Inferior parietal cortex (tissue), 1 donor: ENCODE data around the gene CUBN.

Experiments used
- DNase-seq: peaks from one replicate; pipeline ENCODE4 v3.0.0-alpha.2; 2016; ENCODE audit errors: extremely low spot score

CUBN gene

DNA sequence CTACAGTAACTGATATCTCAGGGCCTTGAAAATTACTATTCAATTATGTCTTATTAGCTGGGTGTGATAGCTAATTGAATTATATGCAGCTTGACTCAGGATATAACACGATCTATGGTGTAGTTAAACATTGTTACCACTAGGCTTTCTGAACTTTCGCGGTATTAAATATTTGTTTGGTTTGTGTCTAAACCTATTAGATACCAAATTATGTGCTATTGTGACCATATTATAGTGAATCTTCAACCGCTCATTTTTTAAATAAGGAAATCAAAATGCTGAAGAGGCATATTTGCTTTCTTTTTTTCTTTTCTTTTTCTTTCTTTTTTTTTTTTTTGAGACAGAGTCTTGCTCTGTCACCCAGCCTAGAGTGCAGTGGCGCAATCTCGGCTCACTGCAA, 213.1 kb downstream of the CUBN start:
- DNase-seq, result no peak

DNA sequence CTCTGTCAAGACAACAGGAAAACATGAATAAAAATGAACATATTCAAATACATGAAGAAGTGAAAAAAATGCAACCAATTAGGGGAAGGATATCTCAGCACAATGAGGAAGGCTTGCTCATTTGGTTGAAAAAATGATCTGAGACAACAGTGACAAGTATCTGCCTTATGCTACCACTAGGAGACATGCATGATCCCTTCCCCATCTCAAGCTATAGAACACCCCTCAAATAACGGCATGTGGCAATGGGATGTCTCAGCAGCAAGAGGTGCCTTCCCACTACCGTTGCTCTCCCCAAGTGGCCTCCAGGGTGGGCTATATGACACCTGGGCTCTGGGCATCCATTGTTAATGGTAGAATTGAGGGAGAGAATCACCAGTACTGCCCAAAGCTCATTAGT, 214.3 kb downstream of the CUBN start:
- no peak for DNase-seq

DNA sequence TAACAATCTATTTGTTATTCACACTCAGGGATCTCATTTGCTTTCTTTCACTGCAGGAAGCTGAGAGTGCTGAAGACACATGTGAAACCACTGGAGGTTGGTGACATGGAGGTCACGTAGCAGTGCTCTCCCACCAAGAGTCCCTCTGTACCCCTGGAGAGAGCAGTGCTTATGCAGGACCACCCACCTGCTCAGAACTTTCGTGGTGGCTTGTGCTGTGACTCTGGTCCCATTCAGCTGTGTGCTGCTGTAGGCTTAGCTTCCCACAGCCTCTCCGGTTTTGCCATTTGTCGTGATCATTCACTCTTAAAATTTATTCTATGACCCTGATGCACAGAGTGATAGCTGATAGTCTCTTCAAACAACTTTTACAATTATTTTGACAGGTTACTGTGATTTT, 216.3 kb downstream of the CUBN start:
- DNase-seq, result no peak

DNA sequence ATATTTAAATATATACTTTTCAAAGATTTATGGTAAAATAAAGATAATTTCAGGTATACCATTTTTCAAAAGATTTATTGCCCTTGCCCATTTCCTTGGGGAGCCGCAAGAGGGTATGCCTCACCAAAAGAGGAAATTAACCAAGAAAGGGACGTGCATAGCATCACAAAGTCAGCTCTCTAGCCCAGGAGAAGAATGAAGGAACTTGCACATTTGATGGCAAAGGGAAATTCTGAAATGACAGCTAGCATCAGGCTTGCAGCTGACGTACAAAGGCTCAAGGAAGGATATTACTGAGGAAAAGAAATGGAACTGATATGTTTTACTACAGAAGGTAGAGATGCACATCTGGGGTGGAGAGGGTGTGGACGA, 218.8 kb downstream of the CUBN start:
- no peak for DNase-seq

DNA sequence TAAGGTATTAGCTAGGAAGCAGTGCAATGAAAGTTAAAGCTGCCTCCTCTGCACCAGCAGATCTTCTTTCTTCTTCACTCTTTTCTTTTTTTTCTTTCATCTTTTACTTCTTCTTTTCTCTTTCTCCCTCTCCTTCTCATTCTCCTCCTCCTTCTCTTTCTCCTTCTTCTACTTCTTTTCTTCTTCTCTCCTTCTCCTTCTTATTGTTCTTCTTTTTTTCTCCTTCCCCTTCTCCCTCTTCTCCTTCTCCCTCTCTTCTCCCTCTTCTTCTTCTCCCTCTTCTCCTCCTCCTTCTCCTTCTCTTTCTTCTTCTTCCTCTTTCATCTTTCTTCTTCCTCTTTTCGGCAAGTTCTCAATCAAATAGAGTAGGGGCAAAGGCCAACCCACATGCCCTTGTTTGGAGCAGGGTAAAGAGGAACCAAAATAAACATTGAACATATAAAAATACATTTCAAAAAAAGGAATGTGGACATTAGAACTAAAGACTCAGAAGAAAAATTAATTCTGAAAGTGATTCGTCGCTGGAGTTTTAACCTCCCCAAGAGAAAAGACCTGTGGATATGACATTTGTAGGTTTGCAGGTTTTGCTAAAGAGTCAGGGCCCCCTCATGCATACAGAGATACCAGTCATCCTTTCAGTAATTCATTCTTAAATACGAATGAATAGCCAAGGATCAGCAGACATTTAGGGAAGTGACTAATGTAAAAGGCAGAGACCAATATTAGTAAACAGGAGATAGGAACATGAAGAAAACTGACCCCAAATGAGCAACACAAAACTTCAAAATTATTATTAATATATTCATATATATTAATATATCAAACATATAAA, 219.4 kb downstream of the CUBN start:
- no peak for DNase-seq

DNA sequence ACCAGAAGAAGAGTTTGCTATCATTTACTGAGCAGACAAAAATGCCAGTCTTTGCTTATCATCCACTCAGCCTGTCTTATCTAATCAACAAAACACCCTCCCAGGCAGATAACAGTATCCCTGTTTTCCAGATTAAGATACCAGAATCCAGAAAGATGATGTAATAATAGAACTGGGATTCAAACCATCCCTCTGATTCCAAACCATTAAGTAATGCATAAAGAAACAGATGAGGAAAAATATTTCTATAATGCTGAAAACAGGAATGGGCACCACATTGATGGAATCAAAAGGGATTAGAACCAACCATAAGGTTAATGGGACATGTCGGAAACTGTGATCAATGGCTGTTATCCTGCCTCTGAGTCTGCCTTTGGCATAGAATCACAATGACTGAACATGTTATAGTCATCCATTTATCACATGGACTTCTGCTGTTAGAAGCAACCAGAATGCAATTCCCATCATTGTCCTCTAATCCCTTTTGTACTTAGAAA, 220.3 kb downstream of the CUBN start:
- DNase-seq, result no peak

DNA sequence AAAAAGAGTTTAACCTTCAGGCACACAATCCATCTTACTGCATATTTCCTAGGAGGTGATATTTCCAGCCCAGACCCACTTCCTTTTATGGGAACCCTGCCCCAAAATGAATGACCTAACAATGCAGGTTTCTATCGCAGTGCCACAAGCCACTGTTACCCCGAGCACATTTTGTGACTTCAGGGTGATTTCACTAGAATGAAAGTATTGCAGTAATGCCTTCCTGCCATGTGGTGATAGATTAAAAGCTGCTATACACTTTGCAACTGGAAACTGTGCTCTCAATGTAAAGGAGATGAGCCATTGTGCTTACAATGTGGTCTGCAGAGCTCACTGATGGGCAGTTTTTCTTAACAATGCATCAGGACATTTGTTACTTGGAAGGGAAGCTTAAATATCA, 221.9 kb downstream of the CUBN start:
- DNase-seq, result no peak

DNA sequence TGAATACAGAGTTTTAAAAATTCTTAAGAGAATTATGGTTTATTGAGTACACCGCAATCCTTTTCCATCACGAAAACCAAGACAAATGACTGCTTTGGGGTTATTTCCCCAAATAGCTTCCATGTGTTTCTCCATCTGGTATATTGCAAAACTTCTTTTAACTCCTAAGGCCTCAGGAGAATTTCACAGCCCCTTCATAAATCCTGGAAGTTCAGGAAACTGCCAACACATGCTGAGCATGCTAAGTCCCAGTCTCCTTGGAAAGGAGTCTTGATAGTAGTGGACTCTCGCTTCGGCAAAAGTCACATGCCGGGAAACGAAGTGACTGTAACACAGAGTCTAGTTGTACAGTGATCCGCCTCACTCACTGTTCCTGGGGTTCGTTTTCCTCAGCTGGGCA, 224.3 kb downstream of the CUBN start:
- DNase-seq, result no peak

DNA sequence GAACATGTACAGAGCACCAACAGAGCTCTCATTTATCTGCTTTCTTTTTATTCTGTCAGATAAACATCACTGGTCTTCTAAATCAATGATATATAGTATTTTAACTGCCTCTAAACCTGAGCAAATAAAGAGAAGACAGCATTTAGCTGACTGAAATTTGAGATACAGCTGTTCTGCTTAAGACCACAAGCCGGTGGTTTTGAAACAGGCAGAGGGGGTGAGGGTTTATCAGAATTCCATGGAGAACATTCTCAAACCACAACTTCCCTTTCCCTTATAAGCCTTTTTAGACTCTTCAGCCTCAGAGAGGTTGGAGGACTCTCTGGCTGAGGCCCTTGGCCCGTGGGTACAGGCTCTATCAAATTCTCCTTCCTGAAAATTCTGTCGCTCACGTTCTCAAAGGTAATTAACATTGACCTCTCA, 225.0 kb downstream of the CUBN start:
- no peak for DNase-seq

DNA sequence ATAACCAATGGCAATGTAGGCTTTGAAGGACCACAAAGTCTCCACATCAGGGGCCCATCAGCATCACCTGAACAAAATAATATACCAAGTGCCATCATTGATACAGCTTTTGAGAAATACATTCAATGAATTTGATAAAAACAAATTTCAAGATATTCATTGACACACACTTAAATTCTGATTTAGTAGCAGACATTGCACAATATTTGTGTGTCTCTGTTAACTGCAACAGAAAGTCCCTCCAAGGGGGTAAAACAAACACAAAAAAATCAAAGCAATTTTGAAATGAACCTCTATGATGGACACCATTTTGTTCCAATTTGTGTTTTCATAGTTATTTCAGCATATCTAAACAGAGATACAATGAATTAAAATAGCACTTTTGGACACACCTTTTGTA, 225.6 kb downstream of the CUBN start:
- no peak for DNase-seq

DNA sequence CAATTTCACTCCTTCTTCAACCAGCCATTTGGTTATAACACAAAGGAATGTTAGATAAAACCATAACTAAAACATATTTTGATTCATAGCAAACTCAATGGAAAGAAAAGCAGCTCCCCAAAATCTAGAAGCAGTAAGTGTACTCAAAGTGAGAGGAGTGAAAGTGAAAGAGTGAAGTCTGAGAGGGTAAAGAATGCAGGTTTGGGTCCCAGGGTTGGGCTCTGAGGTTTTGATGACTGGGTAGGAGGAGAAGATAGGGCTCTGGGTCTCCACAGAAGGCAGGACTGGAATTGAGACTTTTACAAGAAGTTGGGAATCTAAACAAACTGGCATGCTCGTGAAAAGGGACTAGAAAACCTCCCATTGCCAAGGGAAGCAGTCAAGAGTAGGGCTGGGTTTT, 227.0 kb downstream of the CUBN start:
- DNase-seq, result no peak

DNA sequence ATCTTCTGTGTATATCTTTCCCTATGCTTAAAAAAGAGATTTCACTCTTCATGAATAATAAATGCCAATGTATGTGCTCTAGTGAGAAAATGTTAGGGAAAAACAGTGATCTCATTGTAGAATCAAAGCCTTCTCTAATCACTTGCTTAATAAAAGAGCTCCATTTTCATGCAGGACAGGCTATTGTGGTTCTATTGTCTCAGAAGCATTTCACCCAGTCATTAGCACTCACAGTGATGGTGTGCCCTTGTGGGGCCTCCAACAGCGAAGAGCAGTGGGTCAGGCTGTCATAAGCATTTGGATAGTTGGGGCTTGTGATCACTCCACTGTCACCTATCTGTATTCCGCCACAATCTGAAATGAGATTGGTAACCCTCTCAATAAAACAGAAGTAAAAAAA, 228.5 kb downstream of the CUBN start:
- DNase-seq, result no peak

DNA sequence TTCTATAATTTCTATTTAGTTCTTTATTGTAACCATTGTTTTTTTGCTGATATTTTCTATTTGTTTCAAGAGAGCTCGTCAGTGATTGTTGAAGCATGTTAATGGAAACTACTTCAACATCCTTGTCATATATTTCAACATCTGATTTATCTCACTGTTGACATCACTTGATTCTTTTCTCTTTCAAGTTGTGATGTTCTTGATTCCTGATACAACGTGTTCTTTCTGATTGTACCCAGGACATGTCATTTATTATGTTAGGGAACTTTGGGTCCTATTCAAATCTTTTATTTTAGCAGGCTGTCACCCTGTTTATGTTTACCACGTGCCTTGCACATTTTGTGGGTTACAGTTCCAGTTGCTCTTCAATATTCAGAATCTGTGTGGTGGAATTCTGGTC, 232.6 kb downstream of the CUBN start:
- DNase-seq, result no peak

DNA sequence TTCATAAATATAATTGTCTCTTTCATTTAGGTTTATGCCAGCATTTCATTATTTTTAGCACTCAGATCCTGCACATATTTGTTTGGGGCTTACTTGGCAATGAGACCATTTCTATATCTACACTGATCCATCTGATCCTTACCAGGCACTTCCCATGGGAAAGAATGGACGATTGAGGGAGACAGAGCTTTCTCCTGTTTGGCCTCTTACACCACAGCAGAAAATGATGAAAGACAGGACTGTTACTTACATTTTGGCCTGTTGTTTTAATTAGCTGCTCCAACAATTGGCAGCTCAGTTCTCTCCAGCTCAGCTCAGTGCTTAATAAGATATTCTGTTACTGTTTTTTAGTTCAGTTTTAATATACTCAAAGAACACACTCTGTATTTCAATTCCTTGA, 234.8 kb downstream of the CUBN start:
- DNase-seq, result no peak

DNA sequence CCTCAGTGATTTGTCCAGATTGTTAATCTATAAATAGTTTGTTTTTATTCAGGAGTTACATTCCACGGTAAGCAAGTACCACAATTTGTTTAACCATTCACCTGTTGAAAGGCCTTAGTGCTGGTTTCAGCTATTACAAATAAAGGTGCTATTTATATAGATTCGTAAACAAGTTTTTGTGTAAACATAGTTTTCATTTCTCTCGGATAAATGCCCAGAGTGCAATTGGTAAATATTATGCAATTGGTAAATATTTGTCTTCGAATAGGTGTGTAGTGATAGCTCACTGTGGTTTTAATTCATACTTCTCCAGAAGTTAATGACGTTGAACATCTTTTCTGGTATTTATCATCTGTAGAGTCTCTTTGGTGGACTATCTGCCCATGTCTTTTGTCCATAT, 235.9 kb downstream of the CUBN start:
- DNase-seq, result no peak

DNA sequence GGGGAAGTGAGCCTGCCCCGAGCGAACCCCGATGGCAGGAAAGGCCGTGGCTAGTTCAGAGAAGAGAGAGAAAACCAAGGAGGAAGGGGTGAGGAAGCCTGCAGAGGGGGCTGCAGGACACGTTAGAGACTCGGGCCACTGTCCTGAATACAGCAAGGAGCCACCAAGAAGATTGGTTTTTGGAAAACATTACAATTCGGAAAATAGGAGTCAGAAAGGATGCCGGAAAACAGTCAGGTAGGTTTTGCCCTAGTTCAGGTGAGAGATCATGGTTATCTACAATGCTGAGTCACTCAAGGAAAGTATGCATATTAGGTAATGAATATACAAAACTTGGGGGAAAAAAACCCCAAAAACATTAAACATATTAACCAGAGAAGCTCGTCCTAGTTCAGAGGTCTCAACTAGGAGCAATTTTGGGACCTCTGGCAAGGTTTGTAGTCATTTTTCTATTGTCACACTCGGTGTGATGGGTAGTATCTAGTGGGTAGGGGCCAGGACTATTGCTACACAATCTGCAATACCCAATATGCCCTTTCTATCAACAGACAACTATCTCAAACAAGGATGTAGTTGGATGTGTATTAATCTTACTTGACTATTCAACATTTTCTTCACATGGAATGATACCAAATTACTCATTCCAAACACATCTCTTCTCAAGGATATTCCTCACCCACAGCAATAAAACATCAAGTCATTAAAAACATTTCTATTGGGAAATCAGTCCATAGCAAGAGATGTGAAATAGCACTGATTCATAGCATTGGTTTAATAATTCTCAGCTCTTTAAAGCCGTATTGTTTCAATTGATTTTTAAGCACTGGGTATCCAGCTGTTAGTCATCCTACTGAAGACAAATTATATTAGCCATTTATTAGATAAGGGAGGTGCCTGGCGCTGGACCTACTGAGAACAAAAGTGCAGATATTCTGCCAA, 238.0 kb downstream of the CUBN start:
- DNase-seq, result no peak

DNA sequence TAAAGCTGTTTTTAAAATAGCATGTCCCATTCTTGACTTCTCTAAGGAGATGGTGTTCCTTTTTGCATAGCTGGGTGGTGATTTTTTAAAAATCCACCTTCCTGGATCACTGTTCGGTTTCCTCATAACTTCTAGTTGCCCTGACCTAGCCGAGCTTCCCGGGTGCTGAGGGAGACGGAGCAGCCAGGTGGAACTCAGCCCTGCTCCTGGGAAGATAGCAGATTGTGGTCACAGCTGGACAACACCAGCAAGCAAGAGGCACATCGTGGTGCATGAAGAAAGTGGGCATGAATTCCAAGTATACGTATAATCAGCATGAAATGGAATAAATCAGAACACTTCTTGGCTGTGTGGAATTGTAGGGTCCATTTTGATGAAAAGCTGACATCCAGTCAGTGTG, 238.9 kb downstream of the CUBN start:
- no peak for DNase-seq

DNA sequence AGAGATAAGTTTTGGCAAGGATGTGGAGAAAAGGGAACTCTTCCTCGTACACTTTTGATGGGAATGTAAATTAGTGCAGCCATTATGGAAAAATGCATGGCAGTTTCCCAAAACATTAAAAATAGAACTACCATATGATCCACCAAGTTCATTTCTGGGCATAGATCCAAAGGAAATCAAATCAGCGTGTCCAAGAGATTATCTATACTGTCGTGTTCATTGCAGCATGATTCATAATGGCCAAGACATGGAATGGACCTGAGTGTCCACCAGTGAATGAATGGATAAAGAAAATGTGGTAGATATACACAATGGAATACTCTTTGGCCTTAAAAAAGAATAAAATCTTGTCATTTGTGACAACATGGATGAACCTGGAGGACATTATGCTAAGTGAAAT, 242.0 kb downstream of the CUBN start:
- DNase-seq, result no peak

DNA sequence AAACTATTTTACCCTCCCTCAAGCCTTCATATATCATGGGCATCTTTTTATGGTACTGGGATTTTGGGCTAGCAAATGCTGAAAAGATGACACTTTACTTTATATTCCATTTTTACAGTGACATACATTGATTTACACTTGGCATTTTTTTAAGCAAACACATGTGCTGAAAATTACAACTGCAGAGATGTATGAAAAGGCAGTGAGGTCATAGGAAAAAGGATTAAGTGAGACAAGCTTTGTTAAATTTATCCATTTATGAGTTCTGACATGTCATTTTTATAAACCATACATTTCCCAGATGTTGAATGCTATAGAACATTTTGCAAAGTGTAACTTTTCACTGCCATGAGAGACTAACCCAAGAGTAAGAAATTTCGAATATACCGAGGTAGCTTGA, 243.6 kb downstream of the CUBN start:
- no peak for DNase-seq

DNA sequence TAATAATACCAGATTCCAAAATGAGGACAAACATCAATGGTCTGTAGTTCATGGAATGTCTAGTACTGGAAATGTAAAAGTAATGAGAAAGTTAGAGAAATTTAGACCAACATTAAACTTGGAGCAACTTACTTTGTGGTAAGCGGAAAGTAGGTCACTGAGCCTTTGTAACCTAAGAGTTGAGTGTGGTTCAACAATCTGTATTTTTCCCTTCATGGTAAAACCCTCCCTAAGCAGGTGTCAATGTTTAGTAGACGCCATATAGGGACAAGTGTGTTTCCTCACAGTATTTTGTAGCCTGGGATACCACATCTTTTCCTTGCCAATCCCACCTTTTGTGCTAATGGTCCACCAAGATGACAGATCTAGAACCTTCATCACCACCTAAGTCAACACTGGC, 245.1 kb downstream of the CUBN start:
- DNase-seq, result no peak

DNA sequence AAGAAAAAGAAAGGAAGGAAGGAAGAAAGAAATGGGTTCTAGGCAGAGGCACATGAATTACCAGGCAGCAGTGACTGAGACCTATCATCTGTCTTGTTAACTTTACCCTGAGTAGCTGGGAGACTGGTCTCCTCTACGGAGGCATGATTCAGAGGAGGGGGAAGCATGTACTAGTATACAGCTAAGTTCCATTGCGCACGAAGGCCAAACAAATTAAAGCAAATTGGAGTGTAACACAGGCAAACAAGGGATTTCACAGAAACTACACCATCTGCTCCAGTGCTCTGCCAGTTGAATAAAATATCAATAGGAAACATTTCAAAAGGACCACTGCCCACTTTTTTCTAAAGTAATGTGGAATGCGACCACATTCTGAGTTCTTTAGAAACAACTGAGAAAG, 246.5 kb downstream of the CUBN start:
- no peak for DNase-seq

DNA sequence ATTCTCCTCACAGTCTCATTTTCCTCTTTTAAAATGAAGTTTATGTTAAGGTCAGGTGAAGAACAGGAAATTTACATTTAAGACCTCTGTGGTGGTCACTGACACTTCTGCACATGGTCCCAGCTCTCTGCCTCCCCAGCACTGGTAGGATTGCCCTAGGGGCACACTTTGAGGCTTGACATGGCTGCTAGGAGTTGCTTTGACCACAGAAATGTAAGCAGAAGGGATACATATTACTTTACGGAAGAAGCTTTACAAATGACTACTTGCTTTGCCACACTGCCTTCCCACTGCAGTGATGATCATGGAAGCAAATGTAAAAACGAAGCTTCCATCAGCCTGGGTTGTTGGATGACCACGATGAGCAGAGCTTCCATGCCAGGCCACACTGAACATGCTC, 259.3 kb downstream of the CUBN start:
- no peak for DNase-seq

DNA sequence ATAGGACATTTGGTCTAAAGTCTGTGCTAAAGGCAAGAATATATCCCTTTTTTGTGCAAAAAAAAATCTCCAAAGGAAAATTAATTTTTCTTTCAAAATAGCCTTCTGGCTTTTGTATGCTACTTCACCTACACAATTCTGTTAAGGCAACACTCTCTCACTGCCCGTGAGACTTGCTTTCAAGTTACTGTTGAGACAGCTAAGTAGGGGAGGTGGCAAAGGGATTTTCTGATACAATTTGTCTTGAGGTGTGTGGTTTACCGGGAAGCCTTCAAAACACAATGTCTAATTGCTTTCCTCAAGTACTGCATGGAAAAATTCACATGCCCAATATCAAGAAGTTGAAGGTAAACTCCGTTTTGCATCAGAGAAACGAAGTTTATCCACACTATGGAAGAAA, 261.6 kb downstream of the CUBN start:
- no peak for DNase-seq
